Stimulated activated CD8-positive, alpha-beta memory T cell treated with anti-CD3 and anti-CD28 coated beads, Interleukin-15, amount 100 ng/mL, for 48 hours (primary cell): ENCODE results near the gene POU6F2.
"Not testable (repeated sequence)": the region's sequence is repeated elsewhere in the genome, so short reads cannot be mapped to it uniquely, and the experiment has no call there.

Source experiments
- DNase-seq, 2 donors: peaks; one replicate each; pipeline ENCODE4 v3.0.0-alpha.2; 2020; ENCODE audit warnings: low read depth in 2 of 2

POU6F2 gene

GRCh38 chr7:39001595-39001994 is 23.9 kb downstream of the POU6F2 start:
- DNase-seq: no peak

GRCh38 chr7:39002755-39003154 is 25.0 kb downstream of the POU6F2 start:
- no peak for DNase-seq

- no peak for DNase-seq
Observed at GRCh38 chr7:39005036-39005435, 27.3 kb downstream of the POU6F2 start.

- DNase-seq: no peak
Observed at GRCh38 chr7:39005461-39005860, 27.8 kb downstream of the POU6F2 start.

- DNase-seq: not testable (repeated sequence)
Observed at GRCh38 chr7:39013049-39013939, 35.6 kb downstream of the POU6F2 start.

GRCh38 chr7:39016609-39017008 is 38.9 kb downstream of the POU6F2 start:
- DNase-seq: no peak

GRCh38 chr7:39017369-39017915 is 39.7 kb downstream of the POU6F2 start:
- no peak for DNase-seq

- DNase-seq: no peak
Observed at GRCh38 chr7:39022796-39023195, 45.1 kb downstream of the POU6F2 start.

GRCh38 chr7:39027491-39027890 is 49.8 kb downstream of the POU6F2 start:
- no peak for DNase-seq

- DNase-seq: no peak
Observed at GRCh38 chr7:39033885-39034624, 56.3 kb downstream of the POU6F2 start.

- no peak for DNase-seq
Observed at GRCh38 chr7:39035156-39035555, 57.4 kb downstream of the POU6F2 start.

- DNase-seq: no peak
Observed at GRCh38 chr7:39035903-39036302, 58.2 kb downstream of the POU6F2 start.

GRCh38 chr7:39042670-39043069 is 65.0 kb downstream of the POU6F2 start:
- DNase-seq: no peak

GRCh38 chr7:39043531-39043930 is 65.8 kb downstream of the POU6F2 start:
- no peak for DNase-seq

- DNase-seq: no peak
Observed at GRCh38 chr7:39044489-39044888, 66.8 kb downstream of the POU6F2 start.

GRCh38 chr7:39045231-39045630 is 67.5 kb downstream of the POU6F2 start:
- no peak for DNase-seq

GRCh38 chr7:39051279-39051678 is 73.6 kb downstream of the POU6F2 start:
- no peak for DNase-seq

- DNase-seq: no peak
Observed at GRCh38 chr7:39051707-39052106, 74.0 kb downstream of the POU6F2 start.

GRCh38 chr7:39054731-39055130 is 77.0 kb downstream of the POU6F2 start:
- DNase-seq: no peak

GRCh38 chr7:39056153-39056552 is 78.4 kb downstream of the POU6F2 start:
- DNase-seq: no peak

GRCh38 chr7:39062811-39063210 is 85.1 kb downstream of the POU6F2 start:
- no peak for DNase-seq

GRCh38 chr7:39069031-39069430 is 91.3 kb downstream of the POU6F2 start:
- DNase-seq: no peak
